H7 (cell line): ENCODE measurements around the gene ZBTB8B. TPM values are rescaled to one million over a fixed set of nuclear protein-coding genes. Genes with fewer than 3 reads are reported as not detected.
A peak's percentile ranks its signal among the peaks of the same experiment; 100 is the strongest.

ENCODE experiments used
- DNase-seq: peaks from one replicate; pipeline ENCODE4 v3.0.0; 2012
- H3K27me3 ChIP-seq: 2 replicates; pipeline ENCODE4 v1.6.0; 2011; ENCODE audit warnings: mild to moderate bottlenecking, low read length; ENCODE audit not compliant: control insufficient read depth, insufficient read depth
- H3K36me3 ChIP-seq: replicated peaks from 2 replicates; pipeline ENCODE4 v1.5.1; 2011; ENCODE audit warnings: low read length; ENCODE audit not compliant: control insufficient read depth, insufficient read depth
- H3K4me3 ChIP-seq: 2 replicates; pipeline ENCODE4 v1.5.1; 2011; ENCODE audit warnings: low read depth, mild to moderate bottlenecking, control low read depth, low read length, moderate library complexity; ENCODE audit not compliant: insufficient read depth
- total RNA-seq: library from RNA; depleted of rRNA; stranded (reverse); fragments of >200 nt; shearing (Covaris generic); gene quantifications from 2 replicates; pipeline ENCODE4 v1.2.3, GENCODE V29; 2014

ZBTB8B gene
- total RNA-seq, 1 experiment from 2014 or later, result 1.4 TPM

GRCh38 chr1:32485554-32486255, 20.8 kb downstream of the ZBTB8B start:
- no peak for DNase-seq
- H3K36me3 ChIP-seq, result no peaks in the 10 kb centered on the region
- H3K27me3 ChIP-seq, result no peaks in the 10 kb centered on the region
- no peak overlapping the region for H3K4me3 ChIP-seq

GRCh38 chr1:32486463-32487113, 21.7 kb downstream of the ZBTB8B start:
- no peak for DNase-seq
- H3K36me3 ChIP-seq, result no peaks in the 10 kb centered on the region
- H3K4me3 ChIP-seq, result no peak overlapping the region
- H3K27me3 ChIP-seq, result no peaks in the 10 kb centered on the region

- Histone ChIP-seq H3K36me3 (no peaks in the 10 kb centered on the region), H3K27me3 (no peaks in the 10 kb centered on the region)
These were observed 22.3 kb downstream of the ZBTB8B start for GRCh38 chr1:32487182-32487581.

GRCh38 chr1:32489774-32490454, 25.0 kb downstream of the ZBTB8B start:
- DNase-seq, result no peak
- no peak overlapping the region for H3K4me3 ChIP-seq
- H3K36me3 ChIP-seq, result no peaks in the 10 kb centered on the region
- no peaks in the 10 kb centered on the region for H3K27me3 ChIP-seq

More at GRCh38 chr1:32487182-32487581, 22.3 kb downstream of the ZBTB8B start:
- DNase-seq, result no peak
- no peak overlapping the region for H3K4me3 ChIP-seq

- Histone ChIP-seq H3K36me3 (no peaks in the 10 kb centered on the region), H3K27me3 (no peaks in the 10 kb centered on the region), H3K4me3 (no peak overlapping the region)
- no peak for DNase-seq
These were observed 26.5 kb downstream of the ZBTB8B start for GRCh38 chr1:32491386-32491785.

- Histone ChIP-seq H3K4me3 (no peak overlapping the region), H3K27me3 (no peaks in the 10 kb centered on the region), H3K36me3 (no peaks in the 10 kb centered on the region)
- DNase-seq, result no peak
These were observed 29.3 kb downstream of the ZBTB8B start for GRCh38 chr1:32494196-32494595.

- Histone ChIP-seq H3K36me3 (no peaks in the 10 kb centered on the region), H3K27me3 (no peaks in the 10 kb centered on the region), H3K4me3 (no peak overlapping the region)
- DNase-seq, result no peak
These were observed 30.0 kb downstream of the ZBTB8B start for GRCh38 chr1:32494711-32495337.

GRCh38 chr1:32496127-32496526, 31.3 kb downstream of the ZBTB8B start:
- Histone ChIP-seq H3K4me3 (no peak overlapping the region), H3K27me3 (no peaks in the 10 kb centered on the region), H3K36me3 (no peaks in the 10 kb centered on the region)
- DNase-seq, result no peak

- Histone ChIP-seq H3K36me3 (no peaks in the 10 kb centered on the region), H3K27me3 (no peaks in the 10 kb centered on the region), H3K4me3 (no peak overlapping the region)
- no peak for DNase-seq
These were observed 33.9 kb downstream of the ZBTB8B start for GRCh38 chr1:32498751-32499150.

- DNase-seq, result peak; percentile 94
- H3K36me3 ChIP-seq, result no peaks in the 10 kb centered on the region
- no peaks in the 10 kb centered on the region for H3K27me3 ChIP-seq
- H3K4me3 ChIP-seq, result peak overlapping the region; percentile 62
These were observed 35.7 kb downstream of the ZBTB8B start for GRCh38 chr1:32500387-32501209.

GRCh38 chr1:32501865-32502264, 37.0 kb downstream of the ZBTB8B start:
- no peaks in the 10 kb centered on the region for H3K27me3 ChIP-seq
- H3K4me3 ChIP-seq, result no peak overlapping the region
- no peak for DNase-seq
- H3K36me3 ChIP-seq, result no peaks in the 10 kb centered on the region

- no peak for DNase-seq
- H3K36me3 ChIP-seq, result no peaks in the 10 kb centered on the region
- H3K4me3 ChIP-seq, result no peak overlapping the region
- no peaks in the 10 kb centered on the region for H3K27me3 ChIP-seq
These were observed 38.3 kb downstream of the ZBTB8B start for GRCh38 chr1:32503153-32503552.

- no peaks in the 10 kb centered on the region for H3K36me3 ChIP-seq
- no peak overlapping the region for H3K4me3 ChIP-seq
- no peaks in the 10 kb centered on the region for H3K27me3 ChIP-seq
- no peak for DNase-seq
These were observed 42.1 kb downstream of the ZBTB8B start for GRCh38 chr1:32507021-32507420.

- Histone ChIP-seq H3K27me3 (no peaks in the 10 kb centered on the region), H3K4me3 (no peak overlapping the region), H3K36me3 (no peaks in the 10 kb centered on the region)
- DNase-seq, result no peak
These were observed 43.9 kb downstream of the ZBTB8B start for GRCh38 chr1:32508761-32509160.
